NCI-H460 (cell line): ENCODE measurements around the gene GCGR. TPM values are rescaled to one million over a fixed set of nuclear protein-coding genes. Genes with fewer than 3 reads are reported as not detected.
A peak's percentile ranks its signal among the peaks of the same experiment; 100 is the strongest.
"Not testable (repeated sequence)": the region's sequence is repeated elsewhere in the genome, so short reads cannot be mapped to it uniquely, and the experiment has no call there.

ENCODE experiments used
- DNase-seq: peaks from one replicate; pipeline ENCODE4 v3.0.0-alpha.2; 2016; ENCODE audit warnings: low read depth; ENCODE audit errors: extremely low read depth
- total RNA-seq: library from RNA; depleted of rRNA; stranded (reverse); fragments of >200 nt; shearing (Covaris generic); gene quantifications from 2 replicates; pipeline ENCODE4 v1.2.3, GENCODE V29; 2014

Gene GCGR
- total RNA-seq, 1 experiment from 2014 or later: 0.40 TPM

DNA sequence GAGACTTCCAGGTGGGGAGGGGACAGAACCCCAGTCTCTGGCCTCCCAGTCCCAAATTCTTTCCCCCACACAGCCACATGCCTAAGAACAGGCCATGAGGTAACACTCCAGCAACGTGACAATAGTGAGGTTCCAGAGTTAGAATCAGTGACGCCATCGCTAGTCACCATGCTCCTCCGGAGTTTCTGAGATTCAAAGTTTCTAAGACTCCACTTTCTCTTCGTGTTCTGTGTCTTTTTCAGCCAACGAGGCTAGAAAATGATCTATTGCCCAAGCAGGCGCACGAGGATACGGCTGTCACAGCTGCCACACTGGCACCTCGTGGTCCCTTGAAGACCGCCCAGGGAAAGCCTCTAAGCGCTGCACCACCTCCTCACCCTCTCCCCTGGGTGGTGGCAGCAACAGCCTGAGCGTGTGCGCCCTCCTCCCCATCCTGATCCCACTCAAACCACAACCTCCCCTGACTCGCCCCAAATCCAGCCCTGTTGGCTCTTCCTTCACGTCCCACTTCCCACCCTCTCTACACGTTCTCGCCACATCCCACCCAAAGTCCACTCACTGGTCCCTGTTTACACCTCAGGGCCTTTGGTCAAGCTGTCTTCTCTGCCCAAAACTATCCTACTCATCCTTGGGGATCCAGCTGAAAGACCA lies 28.1 kb downstream of the GCGR start:
- no peak for DNase-seq

DNA sequence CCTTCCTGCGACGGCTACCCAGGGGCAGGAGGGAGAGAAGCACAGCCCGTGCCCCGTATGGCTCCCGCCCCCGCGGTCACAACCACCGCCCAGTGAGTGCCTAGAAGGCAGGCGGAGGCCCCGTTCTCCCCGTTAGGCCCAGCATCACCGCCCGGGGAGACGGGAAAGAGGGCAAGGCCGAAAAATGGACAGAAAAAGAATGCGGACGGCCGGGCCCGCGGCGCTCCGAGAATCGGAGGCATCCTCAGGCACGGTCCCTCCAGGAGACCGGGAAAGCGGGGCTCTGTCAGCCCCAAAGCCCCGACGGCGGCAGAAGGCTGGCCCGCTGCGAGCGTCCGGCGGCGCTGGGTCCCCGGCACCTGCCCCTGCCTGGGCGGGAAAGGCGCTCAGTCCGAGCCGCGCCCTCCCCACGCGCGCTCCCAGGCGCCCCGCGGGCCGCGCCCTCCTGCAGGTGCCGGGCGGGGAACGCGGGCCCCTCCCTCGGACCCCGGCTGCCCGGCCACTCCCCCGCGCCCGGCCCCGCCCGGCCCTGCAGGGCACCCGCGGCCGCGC lies 28.7 kb downstream of the GCGR start:
- DNase-seq: no peak

DNA sequence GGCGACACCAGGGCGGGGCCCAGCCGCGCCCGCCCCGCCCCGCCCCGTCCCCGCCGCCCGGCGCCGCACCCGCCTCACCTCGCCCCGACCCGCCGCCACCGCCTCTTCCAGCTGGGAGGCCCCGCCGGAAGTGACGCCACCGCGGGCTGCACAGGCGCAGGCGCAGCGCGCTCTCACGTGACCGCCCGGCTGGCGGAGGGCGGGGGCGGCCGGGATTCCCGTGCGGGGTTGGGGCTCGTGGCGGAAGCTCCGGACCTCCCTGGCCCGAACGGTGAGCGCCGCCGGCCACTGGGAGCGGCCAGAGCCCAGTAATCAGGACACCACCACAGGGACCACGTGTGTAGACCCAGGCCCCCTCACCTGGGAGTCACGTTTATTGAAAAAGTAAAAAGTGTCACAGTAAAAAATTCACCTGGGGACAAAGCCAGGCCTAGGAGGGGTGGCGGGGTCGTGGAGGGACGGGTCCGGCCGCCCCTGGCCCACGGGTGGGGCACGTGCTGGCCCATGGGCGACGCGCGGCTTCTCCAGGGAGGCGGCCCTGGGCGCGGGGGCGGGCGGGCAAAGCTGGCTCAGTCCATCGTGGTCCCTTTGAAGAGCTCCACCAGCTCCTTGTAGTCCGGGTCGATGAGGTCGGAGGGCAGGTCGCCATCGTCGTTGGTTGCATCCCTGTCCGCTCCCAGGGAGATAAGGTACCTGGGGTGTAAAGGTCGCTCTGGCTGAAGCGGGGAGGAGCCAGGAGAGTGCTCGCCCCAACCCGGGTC lies 29.4 kb downstream of the GCGR start, which contains the start of gene MCRIP1:
MCRIP1 (minus strand) TSS at position 132 of the 761 bp plus-strand sequence. CDS start 8,785 bp downstream, outside the sequence.
- peak; percentile 92 for DNase-seq

DNA sequence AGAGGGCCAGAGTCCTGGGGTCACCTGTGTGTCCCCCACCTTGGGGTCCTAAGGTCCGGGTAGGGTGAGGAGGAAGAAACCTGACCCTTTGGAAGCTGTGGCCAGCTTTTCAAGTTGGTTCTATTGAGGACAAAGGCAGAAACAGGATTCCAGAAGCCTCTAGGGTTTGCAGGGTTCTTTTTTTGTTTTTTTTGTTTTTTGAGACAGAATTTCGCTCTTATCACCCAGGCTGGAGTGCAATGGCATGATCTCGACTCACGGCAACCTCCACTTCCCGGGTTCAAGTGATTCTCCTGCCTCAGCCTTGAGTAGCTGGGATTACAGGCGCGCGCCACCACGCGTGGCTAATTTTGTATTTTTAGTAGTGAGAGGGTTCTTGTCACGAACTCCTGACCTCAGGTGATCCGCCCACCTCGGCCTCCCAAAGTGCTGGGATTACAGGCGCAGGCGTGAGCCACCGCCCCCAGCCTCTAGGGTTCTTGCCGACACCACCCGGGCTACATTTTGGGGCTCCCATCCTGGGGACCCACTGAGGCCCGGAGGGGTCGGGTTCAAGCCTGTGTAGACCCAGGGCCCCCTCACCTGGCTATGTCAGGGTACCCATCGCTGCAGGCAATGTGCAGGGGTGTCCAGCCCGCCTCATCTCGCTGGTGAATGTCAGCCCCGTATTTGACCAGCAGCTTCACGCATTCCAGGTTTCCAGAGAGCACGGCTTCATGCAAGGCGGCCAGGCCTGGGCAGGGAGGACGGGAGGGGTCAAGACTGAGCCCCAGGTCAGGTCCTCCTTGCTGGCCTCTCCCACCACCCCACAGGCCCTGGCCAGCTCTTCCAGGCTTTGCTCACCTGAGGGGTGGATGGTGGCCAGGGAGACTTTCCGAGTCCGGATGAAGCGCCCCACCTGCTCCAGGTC lies 30.2 kb downstream of the GCGR start:
- DNase-seq: no peak

- DNase-seq: no peak
Observed at GRCh38 chr17:81834831-81835267, 30.9 kb downstream of the GCGR start, which contains the start of gene PPP1R27. PPP1R27 (minus strand) TSS chr17:81835050; CDS start chr17:81834953, 97 bp downstream.

GRCh38 chr17:81837641-81838040 lies 33.7 kb downstream of the GCGR start:
- DNase-seq: no peak

GRCh38 chr17:81838753-81839255 lies 34.9 kb downstream of the GCGR start:
- no peak for DNase-seq

DNA sequence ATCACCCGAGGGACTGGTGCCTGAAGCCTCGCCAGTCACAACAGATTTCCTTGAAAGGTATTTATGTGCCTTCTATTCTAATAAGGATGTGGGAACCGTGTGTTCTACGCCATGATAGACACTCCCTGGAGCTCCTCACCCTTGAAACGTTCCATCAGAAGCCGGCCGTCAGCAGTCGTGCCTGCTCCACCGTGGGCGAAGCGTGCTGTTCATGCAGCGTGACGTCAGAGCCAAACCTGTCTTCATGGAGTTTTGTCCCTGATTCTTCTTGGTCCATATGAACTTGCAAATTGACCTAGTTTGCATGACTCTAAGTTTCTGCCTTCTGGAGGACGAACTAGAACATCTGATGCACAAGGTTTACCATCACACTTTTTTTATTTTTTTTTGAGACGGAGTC lies 35.4 kb downstream of the GCGR start:
- DNase-seq: no peak

DNA sequence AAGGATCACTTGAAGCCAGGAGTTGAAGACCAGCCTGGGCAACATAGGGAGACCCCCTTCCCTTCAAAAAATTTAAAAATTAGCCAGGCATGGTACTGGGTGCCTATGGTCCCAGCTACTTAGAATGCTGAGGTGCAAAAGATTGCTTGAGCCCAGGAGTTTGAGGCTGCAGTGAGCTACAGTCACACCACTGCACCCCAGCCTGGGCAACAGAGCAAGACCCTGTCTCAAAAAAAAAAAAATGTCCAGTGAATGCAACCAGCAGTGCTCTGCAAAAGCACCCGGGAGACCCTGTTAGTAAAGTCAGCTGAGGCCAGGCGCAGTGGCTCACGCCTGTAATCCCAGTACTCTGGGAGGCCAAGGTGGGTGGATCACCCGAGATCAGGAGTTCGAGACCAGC lies 36.1 kb downstream of the GCGR start:
- not testable (repeated sequence) for DNase-seq

DNA sequence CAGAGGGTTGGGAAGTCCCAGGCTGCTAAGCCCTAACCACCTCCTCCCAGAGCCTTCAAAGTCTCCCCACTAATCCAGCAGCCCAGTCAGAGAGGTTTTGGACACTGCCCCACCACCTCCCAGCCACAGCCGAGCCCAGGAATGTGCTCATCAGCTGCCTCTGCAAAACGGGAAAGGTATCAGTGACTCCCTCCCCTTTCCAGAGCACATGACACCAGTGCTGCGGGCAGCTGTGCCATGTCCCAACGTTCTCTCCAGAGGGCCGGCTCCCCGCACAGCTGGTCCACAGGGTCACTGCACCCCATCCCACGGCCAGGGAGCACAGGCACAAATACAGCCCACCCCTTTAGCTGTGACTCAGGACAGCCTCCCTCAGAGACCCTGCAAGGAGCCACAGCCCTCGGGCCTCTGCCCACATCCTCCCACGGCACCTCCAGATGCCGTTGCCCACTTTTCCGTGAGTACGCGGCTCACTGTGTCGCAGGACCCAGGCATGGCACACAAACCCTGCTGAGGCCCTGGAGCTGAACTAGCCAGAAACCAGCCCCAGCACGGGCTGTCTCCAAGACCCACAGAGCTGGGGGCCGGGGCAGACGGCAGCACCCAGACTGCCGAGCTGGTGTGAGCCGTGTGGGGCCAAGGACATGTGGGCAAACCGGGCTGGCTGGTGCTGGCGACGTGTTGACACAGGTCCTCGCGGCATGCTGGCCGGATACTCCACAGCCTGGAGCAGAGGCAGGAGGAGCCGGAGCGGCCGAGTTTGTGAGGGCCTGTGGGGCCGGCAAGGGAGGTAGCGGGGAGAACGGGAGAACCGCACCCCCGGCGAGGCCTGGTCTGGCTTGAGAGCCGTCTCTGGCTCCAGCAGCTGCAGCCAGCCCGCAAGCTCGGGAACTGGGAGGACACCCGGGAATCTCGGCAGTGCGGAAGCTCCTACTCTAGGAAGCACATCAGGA lies 37.2 kb downstream of the GCGR start:
- DNase-seq: no peak

DNA sequence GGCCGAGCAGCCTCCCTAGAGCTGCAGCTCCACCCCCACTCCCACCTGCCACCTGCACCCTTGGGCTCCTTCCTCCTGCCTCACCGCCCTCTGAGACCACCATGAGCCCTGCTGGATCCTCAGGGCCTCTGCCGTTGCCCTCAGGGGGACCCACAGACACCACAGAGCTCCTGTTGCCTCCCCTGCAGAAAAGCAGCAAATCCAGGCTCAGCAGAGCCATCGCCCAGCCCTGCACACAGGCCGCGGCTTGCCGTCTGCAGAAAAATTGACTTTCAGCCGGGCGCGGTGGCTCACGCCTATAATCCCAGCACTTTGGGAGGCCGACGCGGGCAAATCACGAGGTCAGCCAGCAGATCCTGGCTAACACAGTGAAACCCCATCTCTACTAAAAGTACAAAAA lies 37.9 kb downstream of the GCGR start:
- DNase-seq: no peak

- DNase-seq: no peak
Observed at GRCh38 chr17:81842378-81842724, 38.4 kb downstream of the GCGR start.

- DNase-seq: no peak
Observed at GRCh38 chr17:81842725-81843504, 39.0 kb downstream of the GCGR start.

DNA sequence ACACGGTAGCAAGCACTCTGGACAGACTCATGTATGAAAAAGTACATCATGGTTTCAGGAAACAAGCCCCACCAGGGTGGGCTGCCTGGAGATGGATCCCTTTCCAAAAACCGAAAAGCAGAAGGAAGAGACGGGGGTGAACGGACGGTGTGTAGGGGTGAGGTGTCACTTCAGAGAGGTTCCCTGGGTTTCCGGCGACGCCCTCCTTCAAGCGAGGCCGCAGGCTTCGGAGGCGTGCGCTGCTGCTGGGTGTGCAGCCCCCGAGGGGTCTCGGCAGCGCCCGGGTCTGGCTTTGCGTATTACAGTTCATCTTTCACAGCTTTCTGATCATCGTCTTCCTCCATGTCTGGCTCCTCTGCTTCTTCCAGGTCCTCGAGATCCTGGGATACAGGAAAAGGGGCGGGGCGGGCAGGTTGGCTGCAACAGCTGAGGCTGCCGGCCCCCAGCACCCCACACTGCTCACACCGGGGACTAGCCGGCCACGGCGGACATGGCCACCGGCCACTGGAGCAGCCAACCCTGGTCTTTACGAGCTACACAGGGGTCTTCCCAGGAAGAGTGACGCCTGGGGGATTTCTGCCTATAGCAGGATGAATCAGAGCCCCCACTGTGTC lies 39.9 kb downstream of the GCGR start:
- DNase-seq: no peak

- no peak for DNase-seq
Observed at GRCh38 chr17:81844327-81844851, 40.4 kb downstream of the GCGR start.

- no peak for DNase-seq
Observed at GRCh38 chr17:81844887-81845286, 40.9 kb downstream of the GCGR start.

GRCh38 chr17:81845361-81845760 lies 41.4 kb downstream of the GCGR start:
- DNase-seq: no peak
